H9 (cell line): Measurements from ENCODE around the gene CLIP4. TPM values are rescaled to one million over a fixed set of nuclear protein-coding genes. Genes with fewer than 3 reads are reported as not detected.

Experiments
- DNase-seq: peaks from one replicate; pipeline ENCODE4 v3.0.0-alpha.2; 2017
- H2AFZ ChIP-seq: one replicate; pipeline ENCODE4 v1.6.1; 2013; ENCODE audit warnings: mild to moderate bottlenecking, low read length, control low read depth, moderate library complexity
- H2AK5ac ChIP-seq: 2 replicates; pipeline ENCODE4 v1.6.1; 2013; ENCODE audit warnings: low read length, control low read depth, mixed read lengths; ENCODE audit not compliant: insufficient read length
- H2BK120ac ChIP-seq: one replicate; pipeline ENCODE4 v1.6.1; 2013; ENCODE audit warnings: low read depth, mild to moderate bottlenecking, low read length, control low read depth, inconsistent platforms; ENCODE audit not compliant: poor library complexity, severe bottlenecking
- H2BK12ac ChIP-seq: 2 replicates; pipeline ENCODE4 v1.6.1; 2013; ENCODE audit warnings: low read length, control low read depth, mixed read lengths, low read depth; ENCODE audit not compliant: insufficient read length
- H2BK15ac ChIP-seq: 2 replicates; pipeline ENCODE4 v1.6.1; 2013; ENCODE audit warnings: low read depth, low read length, control low read depth
- H2BK20ac ChIP-seq: one replicate; pipeline ENCODE4 v1.6.1; 2013; ENCODE audit warnings: low read depth, mild to moderate bottlenecking, low read length, control low read depth, inconsistent platforms; ENCODE audit not compliant: poor library complexity, severe bottlenecking
- H2BK5ac ChIP-seq: 2 replicates; pipeline ENCODE4 v1.6.1; 2013; ENCODE audit warnings: low read length, control low read depth, mixed read lengths; ENCODE audit not compliant: insufficient read length
- H3K14ac ChIP-seq: 2 replicates; pipeline ENCODE4 v1.6.1; 2013; ENCODE audit warnings: low read length, control low read depth; ENCODE audit not compliant: insufficient read depth
- H3K18ac ChIP-seq: 2 replicates; pipeline ENCODE4 v1.6.1; 2013; ENCODE audit warnings: low read depth, mild to moderate bottlenecking, mixed read lengths, low read length, control low read depth; ENCODE audit not compliant: insufficient read length
- H3K23ac ChIP-seq: 2 replicates; pipeline ENCODE4 v1.6.1; 2013; ENCODE audit warnings: low read length, control low read depth, mixed read lengths, low read depth; ENCODE audit not compliant: insufficient read length
- H3K23me2 ChIP-seq: 2 replicates; pipeline ENCODE4 v1.6.1; 2013; ENCODE audit warnings: low read depth, mild to moderate bottlenecking, mixed read lengths, low read length, control low read depth; ENCODE audit not compliant: insufficient read length, poor library complexity, severe bottlenecking
- H3K27ac ChIP-seq: 2 replicates; pipeline ENCODE4 v1.5.1; 2013; ENCODE audit warnings: low read length, control low read depth, mixed read lengths, low read depth; ENCODE audit not compliant: insufficient read length
- H3K27me3 ChIP-seq: 2 replicates; pipeline ENCODE4 v1.6.1; 2013; ENCODE audit warnings: low read length, control low read depth, inconsistent platforms; ENCODE audit not compliant: insufficient read depth
- H3K4ac ChIP-seq: 2 replicates; pipeline ENCODE4 v1.6.1; 2013; ENCODE audit warnings: low read depth, mild to moderate bottlenecking, control low read depth, inconsistent platforms, low read length, moderate library complexity
- H3K4me1 ChIP-seq: 2 replicates; pipeline ENCODE4 v1.6.1; 2013; ENCODE audit warnings: low read length, control low read depth, inconsistent platforms; ENCODE audit not compliant: insufficient read depth
- H3K4me2 ChIP-seq: 2 replicates; pipeline ENCODE4 v1.6.1; 2013; ENCODE audit warnings: low read length, control low read depth, mixed read lengths; ENCODE audit not compliant: insufficient read length, insufficient read depth
- H3K56ac ChIP-seq: 2 replicates; pipeline ENCODE4 v1.6.1; 2013; ENCODE audit warnings: low read depth, mild to moderate bottlenecking, mixed read lengths, low read length, control low read depth; ENCODE audit not compliant: insufficient read length
- H3K79me1 ChIP-seq: 2 replicates; pipeline ENCODE4 v1.6.1; 2013; ENCODE audit warnings: low read depth, mild to moderate bottlenecking, moderate library complexity, low read length, control low read depth, inconsistent platforms; ENCODE audit not compliant: insufficient read depth, poor library complexity, severe bottlenecking
- H3K79me2 ChIP-seq: 2 replicates; pipeline ENCODE4 v1.6.1; 2013; ENCODE audit warnings: low read length, control low read depth, inconsistent platforms; ENCODE audit not compliant: insufficient read depth
- H3K9ac ChIP-seq: 2 replicates; pipeline ENCODE4 v1.6.1; 2013; ENCODE audit warnings: low read length, control low read depth, mixed read lengths; ENCODE audit not compliant: insufficient read length; ENCODE audit errors: extremely low read depth
- H3K9me3 ChIP-seq: one replicate; pipeline ENCODE4 v1.6.1; 2013; ENCODE audit warnings: low read depth, low read length, inconsistent platforms; ENCODE audit not compliant: control insufficient read depth
- H3T11ph ChIP-seq: one replicate; pipeline ENCODE4 v1.6.1; 2013; ENCODE audit warnings: mild to moderate bottlenecking, low read length, control low read depth, inconsistent platforms
- H4K20me1 ChIP-seq: one replicate; pipeline ENCODE4 v1.6.1; 2013; ENCODE audit not compliant: control insufficient read depth, insufficient read length, insufficient read depth
- H4K5ac ChIP-seq: 2 replicates; pipeline ENCODE4 v1.6.1; 2013; ENCODE audit warnings: low read depth, mild to moderate bottlenecking, mixed read lengths, low read length, control low read depth; ENCODE audit not compliant: insufficient read length
- H4K8ac ChIP-seq: replicated peaks from 2 replicates; pipeline ENCODE4 v1.6.1; 2013; ENCODE audit warnings: low read length, control low read depth, mixed read lengths, low read depth; ENCODE audit not compliant: insufficient read length
- H4K91ac ChIP-seq: 2 replicates; pipeline ENCODE4 v1.6.1; 2013; ENCODE audit warnings: low read depth, mild to moderate bottlenecking, moderate library complexity, mixed read lengths, low read length, control low read depth; ENCODE audit not compliant: insufficient read length
- H3K27ac Mint-ChIP-seq, 3 experiments: 2 replicates in 2 of 3; 3 replicates in 1 of 3; pipeline ENCODE4 v1.8.0; 2020 to 2021; ENCODE audit warnings: mixed read lengths in 3 of 3, mild to moderate bottlenecking in 1 of 3, moderate library complexity in 1 of 3
- H3K27me3 Mint-ChIP-seq: 2 replicates; pipeline ENCODE4 v1.8.0; 2021; ENCODE audit warnings: low read depth, mild to moderate bottlenecking, moderate library complexity, mixed read lengths
- H3K36me3 Mint-ChIP-seq, 3 experiments: 2 replicates in 2 of 3; 3 replicates in 1 of 3; pipeline ENCODE4 v1.8.0; 2020 to 2021; ENCODE audit warnings: low read depth in 3 of 3, mixed read lengths in 3 of 3; ENCODE audit not compliant: insufficient read depth in 1 of 3
- H3K4me1 Mint-ChIP-seq, 2 experiments: 2 replicates each; pipeline ENCODE4 v1.8.0; 2020; ENCODE audit warnings: mixed read lengths in 2 of 2
- H3K4me3 Mint-ChIP-seq, 2 experiments: 2 replicates in 1 of 2; 3 replicates in 1 of 2; pipeline ENCODE4 v1.8.0; 2020 to 2021; ENCODE audit warnings: mild to moderate bottlenecking in 2 of 2, mixed read lengths in 2 of 2, moderate library complexity in 1 of 2
- H3K9me3 Mint-ChIP-seq, 2 experiments: 2 replicates in 1 of 2; 3 replicates in 1 of 2; pipeline ENCODE4 v1.8.0; 2020; ENCODE audit warnings: mild to moderate bottlenecking in 2 of 2, mixed read lengths in 2 of 2, moderate library complexity in 1 of 2
- CTCF ChIP-seq: fragments of 200-600 bp; sonication (generic); conservative IDR thresholded peaks from 3 replicates; pipeline ENCODE4 v1.8.0; 2021; ENCODE audit warnings: antibody characterized with exemption, mild to moderate bottlenecking
- WGBS: extraction: QIAGEN DNeasy Blood & Tissue Kit; methylation state at CpG from one replicate; pipeline ENCODE4 v1.1.7; 2013; ENCODE audit warnings: missing lambda C conversion rate, low lambda C conversion rate, mixed read lengths; ENCODE audit not compliant: insufficient read length; ENCODE audit errors: extremely low coverage; 5-methylcytosine and 5-hydroxymethylcytosine counted together
- total RNA-seq: library from RNA; stranded (reverse); gene quantifications from 2 replicates; pipeline ENCODE4 v1.2.1, GENCODE V29; 2021

CLIP4 gene
- total RNA-seq, 1 experiment from 2014 or later = 0.66 TPM

GRCh38 chr2:29066997-29067605 lies 48.1 kb upstream of the CLIP4 start:
- Histone ChIP-seq H3K56ac (no peak overlapping the region), H2BK12ac (no peak overlapping the region), H4K8ac (no peak overlapping the region), H3K23ac (no peak overlapping the region), H3K79me2 (no peaks in the 10 kb centered on the region), H2AK5ac (no peak overlapping the region), H3K14ac (no peak overlapping the region), H3K79me1 (no peaks in the 10 kb centered on the region), H3K18ac (no peak overlapping the region), H4K20me1 (no peaks in the 10 kb centered on the region), H2BK20ac (no peak overlapping the region), H2BK120ac (no peak overlapping the region), H2BK15ac (no peak overlapping the region), H4K91ac (no peak overlapping the region), H2BK5ac (no peak overlapping the region), H3K4me2 (no peak overlapping the region), H3K27me3 (no peaks in the 10 kb centered on the region), H3K4me1 (no peaks in the 10 kb centered on the region), H3K9ac (no peak overlapping the region), H2AFZ (no peak overlapping the region), H3K23me2 (no peaks in the 10 kb centered on the region), H3K27ac (no peak overlapping the region), H3T11ph (no peak overlapping the region), H4K5ac (no peak overlapping the region), H3K4ac (no peak overlapping the region), H3K9me3 (no peaks in the 10 kb centered on the region)
- WGBS = no CpG with 5 or more reads among the region's 7 CpGs
- H3K27ac Mint-ChIP-seq = no peak overlapping the region
- H3K4me1 Mint-ChIP-seq = peaks cover 16 to 22% of the 10 kb centered on the region in 2 experiments
- no peaks in the 10 kb centered on the region; the same call in 1 of the 2 replicates for H3K27me3 Mint-ChIP-seq
- H3K4me3 Mint-ChIP-seq = no peak overlapping the region
- H3K9me3 Mint-ChIP-seq = no peaks in the 10 kb centered on the region
- H3K36me3 Mint-ChIP-seq = no peaks in the 10 kb centered on the region
- no peak for TF ChIP-seq CTCF
- DNase-seq = no peak
